Adipocyte (in vitro differentiated cells): ENCODE data around the gene DNAH17.

Experiments
- DNase-seq: peaks from one replicate; pipeline ENCODE4 v3.0.0-alpha.2; 2015; ENCODE audit warnings: low read depth
- H3K27me3 ChIP-seq: replicated peaks from 2 replicates; pipeline ENCODE4 v1.7.0; 2013; ENCODE audit warnings: mild to moderate bottlenecking, low read length, moderate library complexity; ENCODE audit not compliant: control insufficient read depth, insufficient read depth
- H3K36me3 ChIP-seq: 2 replicates; pipeline ENCODE4 v1.7.0; 2013; ENCODE audit warnings: low read length, mild to moderate bottlenecking, moderate library complexity; ENCODE audit not compliant: control insufficient read depth, insufficient read depth, severe bottlenecking
- H3K4me1 ChIP-seq: 2 replicates; pipeline ENCODE4 v1.7.0; 2013; ENCODE audit warnings: mild to moderate bottlenecking, low read length, moderate library complexity; ENCODE audit not compliant: control insufficient read depth, insufficient read depth
- H3K4me3 ChIP-seq: 2 replicates; pipeline ENCODE4 v1.7.0; 2013; ENCODE audit warnings: mild to moderate bottlenecking, low read length, moderate library complexity
- H3K9ac ChIP-seq: 2 replicates; pipeline ENCODE4 v1.7.0; 2013; ENCODE audit warnings: mild to moderate bottlenecking, low read length, moderate library complexity
- H3K9me3 ChIP-seq: 2 replicates; pipeline ENCODE4 v1.7.0; 2013; ENCODE audit warnings: mild to moderate bottlenecking, low read length, moderate library complexity; ENCODE audit not compliant: control insufficient read depth

DNAH17 gene

DNA sequence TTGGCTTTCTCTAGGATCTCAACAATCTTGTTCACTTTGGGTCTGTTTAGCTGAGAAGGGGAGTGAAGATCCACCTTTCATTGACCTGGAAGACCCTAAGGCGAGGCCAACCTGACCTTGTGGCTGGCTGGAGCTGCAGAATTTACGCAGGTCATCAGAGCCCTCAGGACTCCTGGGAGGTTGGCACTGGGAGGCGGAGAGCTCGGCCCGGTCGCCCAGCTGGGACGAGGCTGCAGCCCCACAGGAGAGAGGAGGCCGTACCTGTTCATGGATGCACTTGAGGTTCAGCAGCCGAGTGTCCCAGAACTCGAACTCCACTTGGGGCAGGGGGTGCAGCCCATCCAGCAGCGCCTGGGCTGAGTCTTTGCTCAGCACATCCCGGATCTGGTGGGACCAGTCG is 5.9 kb downstream of the DNAH17 start:
- Histone ChIP-seq H3K4me3 (no peak overlapping the region), H3K9ac (no peak overlapping the region), H3K9me3 (no peaks in the 10 kb centered on the region), H3K36me3 (no peaks in the 10 kb centered on the region), H3K27me3 (peaks cover 54% of the 10 kb centered on the region), H3K4me1 (no peaks in the 10 kb centered on the region)
- DNase-seq = no peak

DNA sequence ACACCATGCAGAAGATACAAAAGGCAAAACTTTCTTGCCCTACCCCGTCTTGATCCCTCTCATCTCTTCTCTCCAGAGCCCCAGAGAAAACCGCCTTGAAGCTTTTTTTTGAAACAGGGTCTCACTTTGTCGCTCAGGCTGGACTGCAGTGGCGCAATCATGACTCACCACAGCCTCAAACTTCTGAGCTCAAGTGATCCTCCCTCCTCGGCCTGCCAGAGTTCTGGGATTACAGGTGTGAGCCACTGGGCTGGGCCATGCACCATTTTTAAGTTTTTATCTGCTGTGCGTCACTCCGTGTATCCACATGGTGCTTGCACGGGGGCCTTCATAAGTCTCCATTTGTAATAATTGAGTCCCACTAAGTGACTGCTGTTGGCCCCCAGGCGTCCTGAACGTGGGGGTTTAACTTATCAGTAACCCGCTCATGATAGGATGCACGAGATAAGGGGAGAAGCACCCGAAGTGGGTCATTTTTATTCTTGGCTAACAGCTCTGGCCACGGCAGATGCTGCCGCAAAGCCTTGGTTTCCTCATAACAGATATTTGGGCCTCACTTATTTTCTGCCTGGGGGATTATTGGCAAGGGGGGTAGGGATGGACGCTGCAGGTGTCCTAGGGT is 8.6 kb downstream of the DNAH17 start:
- Histone ChIP-seq H3K9ac (no peak overlapping the region), H3K4me1 (no peaks in the 10 kb centered on the region), H3K27me3 (peaks cover 50% of the 10 kb centered on the region), H3K9me3 (no peaks in the 10 kb centered on the region), H3K4me3 (no peak overlapping the region), H3K36me3 (no peaks in the 10 kb centered on the region)
- DNase-seq = peak; percentile 35

DNA sequence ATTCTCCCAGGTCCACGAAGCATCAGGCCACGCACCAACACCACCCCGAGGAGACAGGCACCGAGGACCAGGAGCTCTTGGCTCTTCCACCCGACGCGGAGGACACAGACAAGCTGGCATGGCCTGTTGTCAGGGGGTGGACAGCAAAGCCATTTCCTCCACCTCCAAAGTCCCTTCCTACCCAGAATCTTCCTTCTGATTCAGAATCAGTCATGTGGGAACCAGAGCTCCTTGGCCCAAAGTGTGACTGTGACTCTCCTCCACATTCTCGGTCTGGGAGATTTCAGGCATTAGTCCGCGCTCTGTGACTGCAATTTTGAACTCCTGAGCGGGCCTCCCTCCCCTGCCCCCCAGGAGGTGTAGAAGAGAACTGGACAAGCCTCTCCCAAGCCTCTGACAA is 9.2 kb downstream of the DNAH17 start:
- Histone ChIP-seq H3K4me1 (no peaks in the 10 kb centered on the region), H3K4me3 (no peak overlapping the region), H3K9me3 (no peaks in the 10 kb centered on the region), H3K9ac (no peak overlapping the region), H3K36me3 (no peaks in the 10 kb centered on the region), H3K27me3 (peaks cover 52% of the 10 kb centered on the region)
- no peak for DNase-seq

DNA sequence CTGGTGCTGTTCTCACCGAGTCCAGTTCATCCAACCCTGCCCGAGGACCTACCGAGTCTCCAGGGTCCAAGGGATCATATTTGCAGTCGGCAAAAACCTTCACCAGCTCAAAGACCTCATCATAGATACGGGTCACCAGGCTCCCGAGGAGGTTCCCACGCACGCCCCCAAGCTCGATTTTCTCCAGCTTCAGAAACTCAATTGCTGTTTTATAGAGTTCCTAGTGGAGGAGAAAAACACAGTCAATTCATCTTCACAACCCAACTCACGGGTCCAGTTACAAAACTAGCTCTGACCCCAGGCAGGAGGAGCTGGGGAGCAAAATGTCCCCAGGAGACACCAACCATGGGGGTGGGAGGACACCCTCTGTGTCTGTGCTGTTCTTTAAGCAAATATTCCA is 10.2 kb downstream of the DNAH17 start:
- Histone ChIP-seq H3K9ac (no peak overlapping the region), H3K4me1 (no peaks in the 10 kb centered on the region), H3K4me3 (no peak overlapping the region), H3K36me3 (no peaks in the 10 kb centered on the region), H3K9me3 (no peaks in the 10 kb centered on the region), H3K27me3 (peaks cover 49% of the 10 kb centered on the region)
- DNase-seq = no peak

DNA sequence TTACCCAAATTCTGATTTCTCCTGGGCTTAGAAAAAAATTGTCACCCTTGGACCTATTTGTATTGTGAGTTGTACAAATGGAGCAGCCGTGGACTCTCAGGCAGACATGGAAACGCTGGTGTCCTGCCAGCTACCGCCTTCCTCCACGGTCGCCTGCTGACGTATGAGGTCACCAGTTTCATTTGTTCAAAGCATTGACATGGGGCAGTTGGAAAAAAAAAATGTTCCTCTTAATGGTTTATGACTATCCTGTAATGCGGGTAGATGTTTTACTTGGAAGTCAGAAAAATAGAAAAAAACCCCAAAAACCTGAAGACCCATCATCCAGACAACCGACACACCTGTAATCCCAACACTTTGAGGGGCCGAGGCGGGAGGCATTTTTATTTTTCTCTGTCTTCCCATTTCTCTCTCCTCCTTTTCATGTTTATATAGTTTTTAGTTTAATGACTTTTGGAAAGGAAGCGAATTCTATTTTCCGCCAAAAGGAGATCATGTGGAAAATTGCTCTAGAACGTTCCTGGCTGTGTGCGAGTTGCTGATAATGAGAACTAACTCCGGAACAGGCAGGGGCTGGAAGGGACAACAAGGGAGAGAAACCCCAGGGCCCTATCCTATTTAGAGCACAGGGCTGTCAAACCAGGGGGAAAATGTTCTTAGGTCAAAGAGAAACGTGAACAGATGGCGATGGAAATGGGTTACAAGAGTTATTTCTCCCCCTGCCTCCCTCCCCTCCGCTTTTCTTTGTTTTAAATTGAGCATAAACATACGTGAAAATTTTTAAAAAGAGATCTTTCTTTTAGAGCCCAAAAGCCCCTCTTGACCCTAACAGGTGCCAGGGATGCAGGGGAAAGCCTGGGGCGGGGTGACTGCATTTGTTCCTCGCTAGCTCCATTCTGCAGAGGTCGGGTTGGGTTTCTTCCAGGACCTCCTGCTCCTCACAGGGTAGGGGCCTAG is 13.7 kb downstream of the DNAH17 start:
- no peak overlapping the region for H3K4me3 ChIP-seq
- H3K27me3 ChIP-seq = peaks cover 61% of the 10 kb centered on the region
- no peaks in the 10 kb centered on the region for H3K9me3 ChIP-seq
- no peaks in the 10 kb centered on the region for H3K4me1 ChIP-seq
- H3K9ac ChIP-seq = no peak overlapping the region
- DNase-seq = no peak
- no peaks in the 10 kb centered on the region for H3K36me3 ChIP-seq

DNA sequence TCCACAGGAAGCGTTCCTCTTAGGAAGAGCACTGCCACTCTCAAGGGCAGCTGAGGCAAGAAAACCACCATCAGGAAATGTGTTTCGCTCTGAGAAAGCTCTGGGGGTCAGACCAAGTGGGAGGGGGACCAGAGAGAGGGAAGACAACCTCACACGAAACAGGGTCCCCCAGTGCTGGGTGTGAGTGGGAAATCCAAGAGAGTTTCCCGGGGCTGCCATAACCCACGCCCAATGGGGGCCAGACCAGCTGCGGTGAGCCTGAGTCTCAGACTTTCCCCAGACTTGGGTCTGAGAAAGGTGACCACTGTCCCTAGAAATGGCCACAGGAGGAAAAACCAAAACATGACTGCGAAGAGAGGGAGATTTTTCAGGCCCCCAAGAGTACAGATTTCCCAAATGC is 14.5 kb downstream of the DNAH17 start:
- Histone ChIP-seq H3K4me1 (peaks cover 3% of the 10 kb centered on the region), H3K9ac (no peak overlapping the region), H3K27me3 (peaks cover 61% of the 10 kb centered on the region), H3K9me3 (no peaks in the 10 kb centered on the region), H3K4me3 (no peak overlapping the region), H3K36me3 (no peaks in the 10 kb centered on the region)
- no peak for DNase-seq

DNA sequence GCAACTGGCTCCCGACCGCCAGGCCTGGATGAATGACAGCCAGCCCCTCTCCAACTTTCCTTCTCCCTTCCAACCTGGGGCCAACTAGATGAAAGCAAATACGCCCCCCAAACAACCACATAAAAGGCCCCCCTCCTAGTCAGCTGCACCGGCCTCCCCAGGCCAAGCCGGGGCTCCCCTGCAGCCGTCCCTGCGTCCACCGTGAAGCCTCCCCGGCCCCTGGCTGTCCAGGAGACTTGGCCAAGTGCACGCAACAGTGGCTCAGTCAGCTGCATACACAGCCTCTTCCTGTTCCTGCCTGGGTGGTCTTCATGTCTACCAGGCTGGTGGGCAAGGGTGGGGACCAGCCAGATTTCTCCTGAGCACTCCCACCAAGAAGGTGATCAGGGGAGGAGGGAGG is 16.0 kb downstream of the DNAH17 start:
- no peaks in the 10 kb centered on the region for H3K9me3 ChIP-seq
- H3K36me3 ChIP-seq = no peaks in the 10 kb centered on the region
- H3K4me1 ChIP-seq = peaks cover 11% of the 10 kb centered on the region
- H3K9ac ChIP-seq = no peak overlapping the region
- DNase-seq = no peak
- H3K4me3 ChIP-seq = no peak overlapping the region
- peaks cover 49% of the 10 kb centered on the region for H3K27me3 ChIP-seq

DNA sequence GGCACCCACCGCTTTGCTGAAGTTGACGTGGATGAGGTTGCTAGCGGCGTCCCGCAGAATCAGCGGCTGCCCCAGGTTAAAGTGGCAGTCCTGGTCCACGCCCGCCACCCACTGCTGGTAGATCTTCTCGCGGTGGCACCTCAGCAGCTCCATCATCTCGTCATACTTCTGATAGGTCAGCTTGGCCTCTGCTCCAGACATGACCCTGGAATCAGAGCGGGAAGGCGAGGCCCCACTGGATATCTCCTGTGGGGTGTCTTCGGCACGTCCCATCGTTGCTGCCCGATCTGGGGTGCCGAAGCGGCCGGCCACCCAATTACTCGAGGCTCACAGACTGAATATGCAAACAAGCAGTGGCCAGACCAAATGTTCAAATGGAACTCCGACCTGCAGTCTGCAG is 16.5 kb downstream of the DNAH17 start:
- H3K4me1 ChIP-seq = peaks cover 11% of the 10 kb centered on the region
- DNase-seq = no peak
- peaks cover 46% of the 10 kb centered on the region for H3K27me3 ChIP-seq
- no peak overlapping the region for H3K9ac ChIP-seq
- H3K9me3 ChIP-seq = no peaks in the 10 kb centered on the region
- H3K4me3 ChIP-seq = no peak overlapping the region
- H3K36me3 ChIP-seq = no peaks in the 10 kb centered on the region

DNA sequence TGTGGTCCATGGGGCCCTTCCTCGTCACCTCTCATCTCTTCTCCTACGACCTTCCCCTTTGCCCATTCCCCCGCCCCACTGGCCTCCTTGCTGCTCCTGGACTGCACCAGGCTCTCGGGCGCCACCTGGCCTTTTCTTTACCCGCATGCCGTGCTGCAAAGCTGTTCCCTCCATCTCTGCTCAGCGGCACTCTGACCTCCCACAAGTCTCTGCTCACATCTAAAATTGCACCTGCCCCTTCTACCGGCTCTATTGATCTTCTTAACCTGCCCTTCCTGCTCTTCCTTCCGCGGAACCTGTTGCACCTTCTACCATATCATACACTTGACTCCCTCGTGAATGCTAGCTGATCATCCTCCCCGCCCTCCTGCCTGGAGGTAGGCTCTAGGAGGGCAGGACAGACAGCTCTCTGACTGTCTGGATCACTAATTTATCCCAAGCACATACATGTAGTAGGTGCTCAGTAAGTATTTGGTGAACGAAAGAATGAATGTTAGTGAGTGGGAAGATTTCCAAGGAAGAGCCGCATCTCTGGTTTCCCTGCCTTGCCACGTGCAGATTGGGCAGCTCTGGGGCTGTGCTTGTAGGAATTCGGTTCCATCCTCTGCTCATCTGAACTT is 17.3 kb downstream of the DNAH17 start:
- Histone ChIP-seq H3K9ac (no peak overlapping the region), H3K36me3 (no peaks in the 10 kb centered on the region), H3K9me3 (no peaks in the 10 kb centered on the region), H3K4me3 (no peak overlapping the region), H3K27me3 (peaks cover 48% of the 10 kb centered on the region), H3K4me1 (peaks cover 11% of the 10 kb centered on the region)
- no peak for DNase-seq

DNA sequence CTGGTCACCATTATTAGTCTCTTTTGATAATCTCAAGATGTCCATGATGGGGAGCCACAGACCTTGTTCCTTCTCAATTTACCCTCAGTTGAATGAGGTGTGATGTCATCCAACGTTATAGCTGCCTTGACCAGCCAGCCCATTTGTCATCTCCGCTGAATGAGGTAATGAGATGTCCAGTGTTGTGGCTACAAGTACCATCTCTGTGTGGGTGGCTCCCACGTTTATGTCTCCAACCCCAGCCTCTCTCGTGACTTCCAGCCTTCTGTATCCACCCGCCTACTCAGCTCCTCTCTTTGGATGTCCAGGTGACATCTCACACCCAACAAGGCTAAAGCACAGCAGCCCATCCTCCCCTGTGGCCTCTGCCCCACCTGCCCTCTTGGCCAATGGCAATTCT is 18.2 kb downstream of the DNAH17 start:
- H3K27me3 ChIP-seq = peaks cover 42% of the 10 kb centered on the region
- H3K4me3 ChIP-seq = no peak overlapping the region
- peaks cover 11% of the 10 kb centered on the region for H3K4me1 ChIP-seq
- no peaks in the 10 kb centered on the region for H3K9me3 ChIP-seq
- H3K36me3 ChIP-seq = no peaks in the 10 kb centered on the region
- no peak overlapping the region for H3K9ac ChIP-seq
- no peak for DNase-seq

DNA sequence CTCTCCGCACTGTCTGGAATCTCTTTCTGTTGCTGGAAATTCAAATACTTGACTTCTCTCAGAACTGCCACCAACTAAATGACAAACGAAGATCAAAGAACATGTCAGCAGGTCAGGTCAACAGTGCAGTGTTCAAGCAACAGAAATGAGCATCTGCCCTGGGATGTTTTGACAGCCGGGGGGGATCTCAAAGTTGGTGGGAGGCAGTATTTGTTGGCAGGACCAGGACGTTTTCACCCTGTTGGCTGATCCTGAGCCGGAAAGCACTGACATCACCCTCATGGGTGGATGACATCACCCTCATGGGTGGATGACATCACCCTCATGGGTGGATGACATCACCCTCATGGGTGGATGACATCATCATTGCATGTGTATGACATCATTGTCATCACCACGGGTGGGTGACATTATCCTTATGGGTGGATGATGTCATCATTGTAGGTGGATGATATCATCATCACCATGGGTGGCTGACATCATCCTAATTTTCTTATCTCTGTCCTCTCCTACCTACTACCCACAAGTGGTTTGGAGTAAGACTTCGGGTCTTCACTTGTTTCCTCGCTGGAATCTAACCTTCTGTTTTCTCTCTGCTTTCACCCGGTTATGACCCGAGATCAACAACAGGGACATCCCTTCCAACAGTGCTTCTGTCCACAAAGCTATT is 18.9 kb downstream of the DNAH17 start:
- H3K36me3 ChIP-seq = no peaks in the 10 kb centered on the region
- H3K4me1 ChIP-seq = peaks cover 11% of the 10 kb centered on the region
- no peaks in the 10 kb centered on the region for H3K9me3 ChIP-seq
- no peak overlapping the region for H3K9ac ChIP-seq
- peaks cover 35% of the 10 kb centered on the region for H3K27me3 ChIP-seq
- H3K4me3 ChIP-seq = no peak overlapping the region
- DNase-seq = peak; percentile 25
